IPS-NIHi7 (cell line): ENCODE measurements around the gene ZMAT5.

Experiments
- DNase-seq: peaks from one replicate; pipeline ENCODE4 v3.0.0; 2012; ENCODE audit warnings: mixed read lengths; ENCODE audit errors: extremely low spot score

Gene ZMAT5

GRCh38 chr22:29753808-29754657 is 12.8 kb downstream of the ZMAT5 start:
- DNase-seq, result no peak

- no peak for DNase-seq
Observed at GRCh38 chr22:29751669-29752068, 15.1 kb downstream of the ZMAT5 start.

GRCh38 chr22:29750559-29751538 is 16.0 kb downstream of the ZMAT5 start:
- DNase-seq, result no peak

- DNase-seq, result no peak
Observed at GRCh38 chr22:29750029-29750428, 16.8 kb downstream of the ZMAT5 start.

GRCh38 chr22:29748248-29748893 is 18.4 kb downstream of the ZMAT5 start:
- DNase-seq, result no peak

- no peak for DNase-seq
Observed at GRCh38 chr22:29747832-29748231, 19.0 kb downstream of the ZMAT5 start.

GRCh38 chr22:29744902-29745301 is 21.9 kb downstream of the ZMAT5 start:
- no peak for DNase-seq

GRCh38 chr22:29742326-29742725 is 24.5 kb downstream of the ZMAT5 start:
- DNase-seq, result no peak

GRCh38 chr22:29741926-29742325 is 24.9 kb downstream of the ZMAT5 start:
- DNase-seq, result no peak

GRCh38 chr22:29740216-29740615 is 26.6 kb downstream of the ZMAT5 start:
- no peak for DNase-seq

GRCh38 chr22:29739346-29739875 is 27.4 kb downstream of the ZMAT5 start:
- DNase-seq, result no peak

GRCh38 chr22:29738118-29738815 is 28.5 kb downstream of the ZMAT5 start:
- DNase-seq, result no peak

GRCh38 chr22:29737251-29738117 is 29.3 kb downstream of the ZMAT5 start:
- no peak for DNase-seq

- DNase-seq, result no peak
Observed at GRCh38 chr22:29735416-29735815, 31.4 kb downstream of the ZMAT5 start.

- DNase-seq, result peak; percentile 83
Observed at GRCh38 chr22:29734838-29735237, 32.0 kb downstream of the ZMAT5 start.

GRCh38 chr22:29734406-29734805 is 32.4 kb downstream of the ZMAT5 start:
- DNase-seq, result no peak

GRCh38 chr22:29733362-29734201 is 33.2 kb downstream of the ZMAT5 start:
- DNase-seq, result no peak

- DNase-seq, result no peak
Observed at GRCh38 chr22:29732883-29733282, 33.9 kb downstream of the ZMAT5 start.
